Raji (cell line): Measurements from ENCODE around the gene P2RY1.

Experiments
- POLR2A ChIP-seq: IDR thresholded peaks from 2 replicates; pipeline ENCODE4 v1.6.1; 2011; ENCODE audit warnings: low read depth, low read length, control low read depth; ENCODE audit not compliant: insufficient read depth

Gene P2RY1

GRCh38 chr3:152832046-152832445, 2.9 kb upstream of the P2RY1 start:
- TF ChIP-seq POLR2A, result no peak

- no peak for TF ChIP-seq POLR2A
These were observed 1.8 kb upstream of the P2RY1 start for GRCh38 chr3:152833089-152833488.

GRCh38 chr3:152834191-152834775, 648 bp upstream of the P2RY1 start:
- no peak for TF ChIP-seq POLR2A

GRCh38 chr3:152835601-152836102, 721 bp downstream of the P2RY1 start:
- TF ChIP-seq POLR2A, result no peak

GRCh38 chr3:152836269-152836668, 1.3 kb downstream of the P2RY1 start:
- no peak for TF ChIP-seq POLR2A

- TF ChIP-seq POLR2A, result no peak
These were observed 4.6 kb downstream of the P2RY1 start for GRCh38 chr3:152839511-152839910.

- no peak for TF ChIP-seq POLR2A
These were observed 6.2 kb downstream of the P2RY1 start for GRCh38 chr3:152841131-152841530.

- TF ChIP-seq POLR2A, result no peak
These were observed 7.5 kb downstream of the P2RY1 start for GRCh38 chr3:152842413-152842812.

- TF ChIP-seq POLR2A, result no peak
These were observed 9.0 kb downstream of the P2RY1 start for GRCh38 chr3:152843955-152844354.

- no peak for TF ChIP-seq POLR2A
These were observed 15.2 kb downstream of the P2RY1 start for GRCh38 chr3:152849996-152850578.

- TF ChIP-seq POLR2A, result no peak
These were observed 18.3 kb downstream of the P2RY1 start for GRCh38 chr3:152853196-152853595.

- no peak for TF ChIP-seq POLR2A
These were observed 22.2 kb downstream of the P2RY1 start for GRCh38 chr3:152857082-152857481.

- TF ChIP-seq POLR2A, result no peak
These were observed 23.4 kb downstream of the P2RY1 start for GRCh38 chr3:152858170-152858800.

GRCh38 chr3:152860736-152861135, 25.8 kb downstream of the P2RY1 start:
- TF ChIP-seq POLR2A, result no peak

GRCh38 chr3:152865668-152866245, 30.8 kb downstream of the P2RY1 start:
- no peak for TF ChIP-seq POLR2A

GRCh38 chr3:152870027-152870426, 35.1 kb downstream of the P2RY1 start:
- TF ChIP-seq POLR2A, result no peak
